ENCODE results near the gene CDK19. TPM values are rescaled to one million over a fixed set of nuclear protein-coding genes. Genes with fewer than 3 reads are reported as not detected.
"Not testable (repeated sequence)": the region's sequence is repeated elsewhere in the genome, so short reads cannot be mapped to it uniquely, and the experiment has no call there.

CDK19 gene
- total RNA-seq, 1 donor from 2014 or later: 9.1 TPM

DNA sequence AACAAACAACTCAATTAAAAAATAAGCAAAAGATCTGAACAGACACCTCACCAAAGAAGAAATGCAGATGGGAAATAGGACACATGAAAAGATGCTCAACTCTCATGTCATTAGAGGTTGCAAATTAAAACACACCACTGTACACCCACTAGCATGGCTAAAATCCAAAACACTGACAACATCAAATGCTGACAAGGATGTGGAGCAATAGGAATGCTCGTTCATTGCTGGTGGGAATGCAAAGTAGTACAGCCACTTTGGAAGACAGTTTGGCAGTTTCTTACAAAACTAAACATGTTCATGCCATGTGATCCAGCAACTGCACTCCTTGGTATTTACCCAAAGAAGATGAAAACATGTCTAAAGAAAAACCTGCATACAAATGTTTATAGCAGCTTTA, 47.2 kb downstream of the CDK19 start:
- TF ChIP-seq, protein P1, sequence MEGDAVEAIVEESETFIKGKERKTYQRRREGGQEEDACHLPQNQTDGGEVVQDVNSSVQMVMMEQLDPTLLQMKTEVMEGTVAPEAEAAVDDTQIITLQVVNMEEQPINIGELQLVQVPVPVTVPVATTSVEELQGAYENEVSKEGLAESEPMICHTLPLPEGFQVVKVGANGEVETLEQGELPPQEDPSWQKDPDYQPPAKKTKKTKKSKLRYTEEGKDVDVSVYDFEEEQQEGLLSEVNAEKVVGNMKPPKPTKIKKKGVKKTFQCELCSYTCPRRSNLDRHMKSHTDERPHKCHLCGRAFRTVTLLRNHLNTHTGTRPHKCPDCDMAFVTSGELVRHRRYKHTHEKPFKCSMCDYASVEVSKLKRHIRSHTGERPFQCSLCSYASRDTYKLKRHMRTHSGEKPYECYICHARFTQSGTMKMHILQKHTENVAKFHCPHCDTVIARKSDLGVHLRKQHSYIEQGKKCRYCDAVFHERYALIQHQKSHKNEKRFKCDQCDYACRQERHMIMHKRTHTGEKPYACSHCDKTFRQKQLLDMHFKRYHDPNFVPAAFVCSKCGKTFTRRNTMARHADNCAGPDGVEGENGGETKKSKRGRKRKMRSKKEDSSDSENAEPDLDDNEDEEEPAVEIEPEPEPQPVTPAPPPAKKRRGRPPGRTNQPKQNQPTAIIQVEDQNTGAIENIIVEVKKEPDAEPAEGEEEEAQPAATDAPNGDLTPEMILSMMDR (IDR thresholded peaks at IDR 0.05; ENCODE audit: borderline replicate concordance): no peak
- Histone ChIP-seq H3K4me1 (no peaks in the 10 kb centered on the region), H3K36me3 (peaks cover 23% of the 10 kb centered on the region), H3K4me3 (no peak overlapping the region), H3K27me3 (ENCODE audit: low read depth) (no peaks in the 10 kb centered on the region), H3K9me3 (replicated peaks) (peaks cover 6% of the 10 kb centered on the region), H3K27ac (replicated peaks) (no peak overlapping the region)
- no peak for DNase-seq
- intact Hi-C loops (cut with micrococcal nuclease): no loop called here

DNA sequence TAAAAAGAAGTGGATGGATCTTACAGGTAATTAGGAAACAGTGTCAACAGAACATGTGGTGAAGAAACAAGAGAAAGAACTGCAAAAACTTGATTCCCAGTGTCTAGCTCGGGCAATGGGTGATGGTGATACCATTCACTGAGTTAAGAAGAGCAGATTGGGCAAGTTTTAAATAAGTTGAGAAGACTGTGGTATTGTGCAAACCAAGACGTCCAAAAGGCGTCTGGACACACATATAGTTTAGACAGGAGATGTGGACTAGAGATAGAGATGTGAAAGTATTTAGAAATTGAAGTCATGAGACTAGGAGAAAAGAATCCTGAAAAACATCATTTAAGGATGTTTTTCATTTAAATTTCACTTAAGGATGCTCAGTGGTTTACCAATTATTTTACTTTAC, 53.9 kb downstream of the CDK19 start:
- DNase-seq: no peak
- intact Hi-C loops (cut with micrococcal nuclease): no loop called here
- Histone ChIP-seq H3K4me3 (no peak overlapping the region), H3K27me3 (ENCODE audit: low read depth) (no peaks in the 10 kb centered on the region), H3K27ac (replicated peaks) (no peak overlapping the region), H3K9me3 (replicated peaks) (no peaks in the 10 kb centered on the region), H3K4me1 (no peaks in the 10 kb centered on the region), H3K36me3 (peaks cover 3% of the 10 kb centered on the region)
- TF ChIP-seq, protein P1 (IDR thresholded peaks at IDR 0.05; ENCODE audit: borderline replicate concordance): no peak

DNA sequence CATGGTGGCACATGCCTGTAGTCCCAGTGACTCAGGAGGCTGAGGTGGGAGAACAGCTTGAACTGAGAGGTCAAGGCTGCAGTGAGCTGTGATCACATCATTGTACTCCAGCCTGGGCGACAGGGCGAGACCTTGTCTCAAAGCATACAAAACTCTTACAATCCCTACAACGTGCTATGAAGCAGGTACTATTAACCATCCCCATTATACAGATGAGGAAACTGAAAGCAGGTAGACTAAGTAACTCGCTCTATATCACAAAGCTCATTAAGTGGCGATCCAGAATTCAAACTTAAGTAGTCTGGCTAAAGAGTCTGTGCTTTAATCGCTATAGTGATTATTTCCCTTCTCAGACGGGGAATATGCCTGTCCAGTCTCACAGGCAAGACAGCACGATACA, 54.7 kb downstream of the CDK19 start:
- TF ChIP-seq, protein P1 (IDR thresholded peaks at IDR 0.05; ENCODE audit: borderline replicate concordance): no peak
- no peak for DNase-seq
- Histone ChIP-seq H3K4me3 (no peak overlapping the region), H3K4me1 (no peaks in the 10 kb centered on the region), H3K27ac (replicated peaks) (no peak overlapping the region), H3K27me3 (ENCODE audit: low read depth) (no peaks in the 10 kb centered on the region), H3K36me3 (no peaks in the 10 kb centered on the region), H3K9me3 (replicated peaks) (no peaks in the 10 kb centered on the region)
- intact Hi-C loops (cut with micrococcal nuclease): no loop called here

DNA sequence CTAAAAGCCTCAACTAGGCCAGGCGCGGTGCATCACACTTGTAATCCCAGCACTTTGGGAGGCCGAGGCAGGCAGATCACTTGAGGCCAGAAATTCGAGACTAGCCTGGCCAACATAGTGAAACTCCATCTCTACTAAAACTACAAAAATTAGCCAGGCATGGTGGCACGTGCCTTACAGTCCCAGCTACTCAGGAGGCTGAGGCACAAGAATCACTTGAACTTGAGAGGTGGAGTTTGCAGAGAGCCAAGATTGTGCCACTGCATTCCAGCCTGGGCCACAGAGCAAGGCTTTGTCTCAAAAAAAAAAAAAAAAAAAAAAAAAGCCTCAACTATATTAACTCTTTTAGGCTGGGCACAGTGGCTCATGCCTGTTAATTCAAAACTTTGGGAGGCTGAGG, 55.2 kb downstream of the CDK19 start:
- H3K27me3 ChIP-seq (ENCODE audit: low read depth); H3K4me3 ChIP-seq; H3K4me1 ChIP-seq; H3K27ac ChIP-seq (replicated peaks); H3K36me3 ChIP-seq; DNase-seq; H3K9me3 ChIP-seq (replicated peaks); intact Hi-C loops (cut with micrococcal nuclease): not testable (repeated sequence)

DNA sequence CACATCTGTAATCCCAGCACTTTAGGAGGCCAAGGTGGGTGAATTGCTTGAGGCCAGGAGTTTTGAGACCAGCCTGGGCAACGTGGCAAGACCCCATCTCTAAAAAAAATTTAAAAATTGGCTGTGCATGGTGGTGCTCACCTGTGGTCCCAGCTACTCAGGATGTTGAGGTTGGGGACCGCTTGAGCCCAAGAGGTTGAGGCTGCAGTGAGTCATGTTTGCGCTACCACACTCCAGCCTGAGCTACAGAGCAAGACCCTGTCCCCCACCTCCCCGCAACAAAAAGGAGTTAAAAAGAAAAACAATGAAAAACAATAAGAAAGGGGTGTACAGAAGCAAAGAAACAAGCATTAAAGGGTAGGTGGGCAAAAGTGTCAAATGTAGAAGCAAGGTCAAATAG, 57.3 kb downstream of the CDK19 start:
- no peaks in the 10 kb centered on the region for H3K9me3 ChIP-seq (replicated peaks)
- H3K27ac ChIP-seq (replicated peaks): no peak overlapping the region
- H3K36me3 ChIP-seq: no peaks in the 10 kb centered on the region
- DNase-seq: no peak
- TF ChIP-seq, protein P1 (IDR thresholded peaks at IDR 0.05; ENCODE audit: borderline replicate concordance): no peak
- intact Hi-C loops (cut with micrococcal nuclease): no loop called here
- H3K27me3 ChIP-seq (ENCODE audit: low read depth): no peaks in the 10 kb centered on the region
- no peaks in the 10 kb centered on the region for H3K4me1 ChIP-seq
- no peak overlapping the region for H3K4me3 ChIP-seq

GRCh38 chr6:110756817-110757216, 58.5 kb downstream of the CDK19 start:
- no peaks in the 10 kb centered on the region for H3K4me1 ChIP-seq
- no peak overlapping the region for H3K27ac ChIP-seq (replicated peaks)
- DNase-seq: no peak
- H3K36me3 ChIP-seq: no peaks in the 10 kb centered on the region
- H3K9me3 ChIP-seq (replicated peaks): no peaks in the 10 kb centered on the region
- H3K4me3 ChIP-seq: no peak overlapping the region
- intact Hi-C loops (cut with micrococcal nuclease): no loop called here
- H3K27me3 ChIP-seq (ENCODE audit: low read depth): no peaks in the 10 kb centered on the region
- TF ChIP-seq, protein P1 (IDR thresholded peaks at IDR 0.05; ENCODE audit: borderline replicate concordance): no peak
